ENCODE results near the gene MYL2. TPM values are rescaled to one million over a fixed set of nuclear protein-coding genes. Genes with fewer than 3 reads are reported as not detected.

The MYL2 gene
- total and polyA plus RNA-seq, 4 donors, result 0.22 TPM; not detected in 3

- TF ChIP-seq REST (IDR thresholded peaks at IDR 0.05) (no peak), FOXA1 (IDR thresholded peaks at IDR 0.05) (no peak), RXRA (IDR thresholded peaks at IDR 0.05) (no peak), TAF1 (conservative IDR thresholded peaks at IDR 0.05) (no peak)
Observed at GRCh38 chr12:110936367-110937103, 16.2 kb upstream of the MYL2 start (continued).

DNA sequence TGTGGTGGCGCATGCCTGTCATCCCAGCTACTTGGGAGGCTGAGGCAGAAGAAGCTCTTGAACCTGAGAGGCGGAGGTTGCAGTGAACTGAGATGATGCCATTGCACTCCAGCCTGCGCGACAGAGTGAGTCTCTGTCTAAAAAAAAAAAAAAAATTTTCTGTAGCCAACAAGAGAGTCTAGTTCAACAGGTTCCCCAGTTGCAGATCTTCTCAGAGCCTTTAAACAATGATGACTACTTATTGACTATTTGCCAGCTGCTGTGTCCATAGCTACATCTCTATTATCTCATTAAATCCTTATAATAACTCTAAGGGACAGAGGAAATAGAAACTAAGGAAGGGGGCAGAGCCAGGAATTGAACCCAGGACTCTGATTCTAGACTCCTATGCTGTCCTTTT is 15.2 kb upstream of the MYL2 start:
- Histone ChIP-seq H3K27me3 (ENCODE audit: control insufficient read depth in 4 of 4, insufficient read depth in 4 of 4, low read length in 3 of 4) (no peaks in the 10 kb centered on the region), H3K27ac (ENCODE audit: low read depth in 1 of 2, low read length in 2 of 2) (no peak overlapping the region), H3K36me3 (ENCODE audit: control insufficient read depth in 4 of 4, insufficient read depth in 3 of 4, low read depth in 1 of 4, low read length in 3 of 4) (no peaks in the 10 kb centered on the region), H3K4me3 (ENCODE audit: low read depth in 1 of 3, low read length in 3 of 3) (no peak overlapping the region), H3K4me1 (ENCODE audit: control insufficient read depth in 4 of 4, insufficient read depth in 4 of 4, low read length in 3 of 4) (peaks cover 0 to 3% (median 0%) of the 10 kb centered on the region in 4 donors), H3K9me3 (ENCODE audit: control insufficient read depth in 4 of 4, low read length in 3 of 4) (no peaks in the 10 kb centered on the region), H3K9ac (ENCODE audit: low read depth in 1 of 2, low read length in 2 of 2) (no peak overlapping the region)
- no peak for DNase-seq (ENCODE audit: low spot score)
- WGBS, result 96% methylated on average over 4 of the region's 4 CpGs
- TF ChIP-seq HNF4A (conservative IDR thresholded peaks at IDR 0.05), result no peak
- TF ChIP-seq, protein P1, sequence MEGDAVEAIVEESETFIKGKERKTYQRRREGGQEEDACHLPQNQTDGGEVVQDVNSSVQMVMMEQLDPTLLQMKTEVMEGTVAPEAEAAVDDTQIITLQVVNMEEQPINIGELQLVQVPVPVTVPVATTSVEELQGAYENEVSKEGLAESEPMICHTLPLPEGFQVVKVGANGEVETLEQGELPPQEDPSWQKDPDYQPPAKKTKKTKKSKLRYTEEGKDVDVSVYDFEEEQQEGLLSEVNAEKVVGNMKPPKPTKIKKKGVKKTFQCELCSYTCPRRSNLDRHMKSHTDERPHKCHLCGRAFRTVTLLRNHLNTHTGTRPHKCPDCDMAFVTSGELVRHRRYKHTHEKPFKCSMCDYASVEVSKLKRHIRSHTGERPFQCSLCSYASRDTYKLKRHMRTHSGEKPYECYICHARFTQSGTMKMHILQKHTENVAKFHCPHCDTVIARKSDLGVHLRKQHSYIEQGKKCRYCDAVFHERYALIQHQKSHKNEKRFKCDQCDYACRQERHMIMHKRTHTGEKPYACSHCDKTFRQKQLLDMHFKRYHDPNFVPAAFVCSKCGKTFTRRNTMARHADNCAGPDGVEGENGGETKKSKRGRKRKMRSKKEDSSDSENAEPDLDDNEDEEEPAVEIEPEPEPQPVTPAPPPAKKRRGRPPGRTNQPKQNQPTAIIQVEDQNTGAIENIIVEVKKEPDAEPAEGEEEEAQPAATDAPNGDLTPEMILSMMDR (IDR thresholded peaks at IDR 0.05; ENCODE audit: low read depth, low read length, missing input control), result no peak
- TF ChIP-seq, protein P2, sequence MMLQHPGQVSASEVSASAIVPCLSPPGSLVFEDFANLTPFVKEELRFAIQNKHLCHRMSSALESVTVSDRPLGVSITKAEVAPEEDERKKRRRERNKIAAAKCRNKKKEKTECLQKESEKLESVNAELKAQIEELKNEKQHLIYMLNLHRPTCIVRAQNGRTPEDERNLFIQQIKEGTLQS (IDR thresholded peaks at IDR 0.05), result no peak
- TF ChIP-seq JUND (IDR thresholded peaks at IDR 0.05), result no peak
- no peak for TF ChIP-seq FOXA2 (IDR thresholded peaks at IDR 0.05)
- no peak for TF ChIP-seq RAD21 (IDR thresholded peaks at IDR 0.05)
- no peak for TF ChIP-seq TAF1 (conservative IDR thresholded peaks at IDR 0.05)
- no peak for TF ChIP-seq HNF4G (IDR thresholded peaks at IDR 0.05)

DNA sequence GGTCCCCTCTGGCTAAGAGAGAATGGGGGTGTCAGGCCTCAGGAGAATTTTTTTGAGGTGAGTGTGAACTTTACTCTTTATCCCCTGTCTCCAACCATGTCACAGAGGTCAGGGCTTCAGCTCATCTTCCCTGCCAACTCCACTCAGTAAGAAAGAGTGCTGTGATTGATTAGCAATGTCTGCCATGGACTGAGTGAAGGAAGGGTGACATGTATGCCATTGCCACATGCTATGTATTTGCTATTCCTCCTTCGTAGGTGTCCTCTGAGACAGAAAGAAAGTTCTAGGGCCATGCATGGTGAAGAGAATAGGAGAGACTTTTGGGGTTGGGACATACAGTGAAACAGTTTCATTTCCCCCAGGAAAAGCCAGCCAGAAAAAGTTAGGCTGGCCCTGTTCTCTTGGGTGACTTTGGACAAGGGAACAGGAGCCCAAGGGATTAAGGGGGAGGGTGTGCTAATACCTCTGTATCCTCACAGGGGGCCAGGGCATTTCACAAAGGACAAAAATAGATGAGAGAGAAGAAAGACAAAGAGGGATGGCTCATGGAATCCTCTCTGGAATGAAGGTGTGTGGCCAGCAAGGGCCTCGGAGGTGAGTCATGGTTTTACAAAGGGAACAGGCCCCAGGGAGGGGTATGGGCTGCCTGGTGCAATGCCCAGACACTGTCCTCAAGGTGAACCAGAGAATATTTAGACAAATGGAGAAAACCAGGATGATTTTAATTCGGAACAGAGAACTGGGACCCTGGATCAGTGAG is 13.9 kb upstream of the MYL2 start:
- DNase-seq (ENCODE audit: low spot score), result no peak
- no peaks in the 10 kb centered on the region for H3K27me3 ChIP-seq (ENCODE audit: control insufficient read depth in 4 of 4, insufficient read depth in 4 of 4, low read length in 3 of 4)
- no peak overlapping the region for H3K27ac ChIP-seq (ENCODE audit: low read depth in 1 of 2, low read length in 2 of 2)
- peaks cover 0 to 3% (median 0%) of the 10 kb centered on the region in 4 donors for H3K4me1 ChIP-seq (ENCODE audit: control insufficient read depth in 4 of 4, insufficient read depth in 4 of 4, low read length in 3 of 4)
- no peak overlapping the region for H3K4me3 ChIP-seq (ENCODE audit: low read depth in 1 of 3, low read length in 3 of 3)
- H3K9ac ChIP-seq (ENCODE audit: low read depth in 1 of 2, low read length in 2 of 2), result no peak overlapping the region
- H3K36me3 ChIP-seq (ENCODE audit: control insufficient read depth in 4 of 4, insufficient read depth in 3 of 4, low read depth in 1 of 4, low read length in 3 of 4), result no peaks in the 10 kb centered on the region
- 73% methylated on average over 3 of the region's 3 CpGs for WGBS
- H3K9me3 ChIP-seq (ENCODE audit: control insufficient read depth in 4 of 4, low read length in 3 of 4), result no peaks in the 10 kb centered on the region
- TF ChIP-seq, protein P1 (IDR thresholded peaks at IDR 0.05; ENCODE audit: low read depth, low read length, missing input control), result no peak
- TF ChIP-seq FOXA2 (IDR thresholded peaks at IDR 0.05), result no peak
- no peak for TF ChIP-seq ZBTB33 (IDR thresholded peaks at IDR 0.05)
